GM18868 (cell line): ENCODE results near the gene NT5C2.

Experiments
- ATAC-seq: cut with Tn5 transposase; IDR thresholded peaks from one replicate; pipeline ENCODE4 v1.9.1; 2021; ENCODE audit warnings: mild to moderate bottlenecking, moderate library complexity; ENCODE audit not compliant: unreplicated experiment

The NT5C2 gene

GRCh38 chr10:103096130-103096529, 96.9 kb downstream of the NT5C2 start:
- ATAC-seq, result no peak

DNA sequence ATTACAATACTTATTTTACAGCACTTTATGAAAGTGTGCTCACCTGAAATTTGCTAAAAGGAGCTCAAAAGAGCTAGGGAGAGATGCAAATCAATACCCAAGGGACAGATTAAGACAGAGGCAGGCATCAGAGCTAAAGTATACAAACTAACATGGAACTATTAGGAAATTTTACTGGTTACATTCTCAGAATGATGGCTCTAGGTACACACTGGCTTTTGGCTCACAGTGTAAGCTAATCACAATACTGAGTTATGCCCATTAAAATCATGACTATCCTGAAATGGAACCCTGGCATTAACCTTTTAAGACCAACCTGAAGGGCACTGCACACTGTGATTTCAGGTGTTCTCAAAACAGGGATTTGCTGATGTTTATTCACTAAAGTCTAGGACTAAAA, 98.1 kb downstream of the NT5C2 start:
- ATAC-seq, result no peak

DNA sequence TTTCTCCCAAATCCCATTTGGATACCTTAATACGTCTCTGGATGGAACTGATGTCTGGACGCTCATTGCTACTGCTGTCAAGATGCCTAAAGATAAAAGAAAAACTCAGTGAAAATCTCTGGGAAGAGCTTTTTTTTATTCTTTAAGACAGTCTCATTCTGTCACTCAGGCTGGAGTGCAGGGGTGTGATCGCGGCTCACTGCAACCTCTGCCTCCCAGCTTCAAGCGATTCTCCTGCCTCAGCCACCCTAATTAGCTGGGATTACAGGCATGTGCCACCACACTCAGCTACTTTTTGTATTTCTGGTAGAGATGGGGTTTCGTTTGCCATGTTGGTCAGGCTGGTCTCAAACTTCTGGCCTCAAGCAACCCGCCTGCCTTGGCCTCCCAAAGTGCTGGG, 102.2 kb downstream of the NT5C2 start:
- no peak for ATAC-seq

- ATAC-seq, result no peak
These were observed 103.6 kb downstream of the NT5C2 start for GRCh38 chr10:103089493-103089892.

- ATAC-seq, result no peak
These were observed 106.3 kb downstream of the NT5C2 start for GRCh38 chr10:103086799-103087198.

- ATAC-seq, result no peak
These were observed 106.8 kb downstream of the NT5C2 start for GRCh38 chr10:103086261-103086660.

GRCh38 chr10:103083977-103084320, 109.1 kb downstream of the NT5C2 start:
- no peak for ATAC-seq

- ATAC-seq, result no peak
These were observed 109.7 kb downstream of the NT5C2 start for GRCh38 chr10:103083266-103083976.

GRCh38 chr10:103082683-103083082, 110.4 kb downstream of the NT5C2 start:
- no peak for ATAC-seq

GRCh38 chr10:103080891-103081581, 112.0 kb downstream of the NT5C2 start:
- no peak for ATAC-seq

DNA sequence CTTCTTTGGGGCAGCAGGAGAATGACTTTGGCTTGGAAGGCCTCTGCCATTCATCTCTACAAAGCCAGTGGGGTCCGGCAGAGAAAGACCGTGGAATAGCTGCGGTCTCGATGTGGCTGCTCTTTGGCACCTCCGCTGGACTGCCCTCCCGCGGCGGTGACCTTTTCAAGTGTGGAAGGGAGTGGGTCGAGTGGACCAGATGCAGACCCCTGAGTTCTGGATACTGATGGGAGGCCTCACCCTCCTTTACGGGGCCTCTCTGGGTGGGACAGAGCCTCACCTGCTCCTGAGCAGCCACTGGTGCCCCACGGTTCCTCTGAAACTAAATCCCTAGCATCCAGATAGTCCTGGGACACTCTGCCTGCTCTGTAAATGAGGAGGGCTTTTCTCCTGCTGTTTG, 113.1 kb downstream of the NT5C2 start:
- ATAC-seq, result no peak

DNA sequence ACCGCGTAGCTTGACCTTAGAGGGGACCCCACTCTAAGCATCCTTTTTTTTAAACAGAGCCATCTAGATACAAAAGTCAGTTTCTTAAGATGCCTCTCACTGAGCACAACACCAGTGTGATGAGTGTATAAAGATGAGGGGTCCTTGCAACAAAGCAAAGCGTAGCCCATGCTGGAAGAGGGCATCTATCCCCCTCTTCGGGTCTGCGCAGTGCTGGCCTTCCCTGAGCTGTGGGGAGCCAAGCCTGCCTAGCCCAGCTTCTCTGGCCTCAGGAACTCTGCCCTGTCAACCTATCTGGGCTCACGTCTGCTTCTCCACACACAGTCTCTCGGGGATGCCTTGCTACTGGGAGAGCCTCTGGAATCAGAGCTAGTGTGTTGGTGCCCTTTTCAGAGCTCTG, 114.0 kb downstream of the NT5C2 start:
- no peak for ATAC-seq

DNA sequence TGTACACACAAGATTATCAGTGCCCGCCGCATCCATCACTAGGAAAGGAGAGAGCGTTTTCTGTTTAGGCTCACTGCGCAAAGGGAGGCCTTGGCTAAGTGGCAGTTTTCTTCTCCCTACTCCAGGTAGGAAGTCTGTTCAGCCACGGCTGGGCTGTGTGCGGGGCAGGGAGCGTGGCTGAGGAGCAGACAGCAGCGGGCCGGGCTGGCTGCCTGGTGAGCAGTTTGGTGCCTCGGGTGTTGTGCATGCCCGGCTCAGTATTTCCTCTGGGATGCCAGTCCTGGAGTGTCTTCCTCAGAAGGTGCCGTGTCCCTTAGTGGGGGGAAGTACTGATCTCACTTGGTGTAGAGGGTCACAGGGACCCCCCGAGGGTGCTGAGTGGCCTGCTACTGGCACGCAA, 114.4 kb downstream of the NT5C2 start:
- ATAC-seq, result no peak

GRCh38 chr10:103078309-103078615, 114.8 kb downstream of the NT5C2 start:
- ATAC-seq, result no peak

DNA sequence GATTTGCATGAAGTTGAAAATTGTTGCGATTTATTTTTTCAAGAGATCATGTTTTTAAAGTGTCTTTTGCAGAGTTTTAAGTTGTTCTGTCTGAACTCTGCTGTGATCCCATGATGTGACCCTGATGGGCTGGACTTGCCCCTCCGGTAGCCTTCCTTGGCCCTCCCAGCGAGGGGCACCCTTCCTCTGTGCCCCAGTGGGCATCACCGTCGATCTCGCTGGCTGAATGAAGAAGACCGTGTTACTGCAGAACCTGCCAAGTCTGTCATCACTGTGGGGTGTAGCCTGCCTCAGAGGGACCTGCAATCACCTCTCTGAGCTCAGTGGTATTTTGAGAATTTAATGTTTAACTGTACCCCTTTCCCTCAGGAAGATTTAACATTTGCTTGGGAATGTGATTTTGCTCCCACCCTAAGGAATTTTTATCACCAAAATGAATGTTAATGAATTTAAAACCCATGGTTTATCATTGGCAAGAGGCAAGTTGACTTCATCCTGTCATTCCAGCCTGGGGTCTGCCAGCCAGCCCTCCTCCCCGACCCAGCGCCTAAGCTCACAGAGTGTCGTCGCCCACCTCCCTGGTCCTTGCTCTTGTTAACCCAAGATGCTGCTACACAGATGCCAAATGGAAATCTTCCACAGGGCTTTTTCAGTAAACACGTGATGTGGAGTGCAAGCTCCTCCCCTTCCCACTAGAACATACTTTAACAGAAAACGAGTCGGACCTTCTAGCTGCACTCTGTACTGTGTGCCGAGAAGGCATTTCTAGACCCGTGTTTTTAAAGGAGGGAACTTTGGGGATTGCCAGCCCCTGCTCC, 115.4 kb downstream of the NT5C2 start:
- ATAC-seq, result no peak

DNA sequence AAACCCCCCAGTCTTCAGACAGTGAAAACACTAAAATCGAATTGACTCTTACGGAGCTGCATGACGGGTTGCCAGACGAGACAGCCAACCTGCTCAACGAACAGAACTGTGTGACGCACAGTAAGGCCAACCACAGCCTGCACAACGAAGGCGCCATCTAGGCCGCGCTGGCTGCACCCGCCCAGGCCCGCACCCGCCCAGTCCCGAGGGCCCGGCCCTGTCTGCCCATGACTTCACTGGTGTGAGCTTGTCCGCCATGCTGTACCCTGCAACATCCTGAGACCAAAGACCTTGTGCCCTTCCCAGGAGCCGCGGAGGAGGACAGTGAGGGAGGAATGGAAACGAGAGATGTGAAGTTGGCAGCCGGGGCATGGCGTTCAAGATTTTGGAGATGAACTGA, 116.1 kb downstream of the NT5C2 start:
- ATAC-seq, result no peak

DNA sequence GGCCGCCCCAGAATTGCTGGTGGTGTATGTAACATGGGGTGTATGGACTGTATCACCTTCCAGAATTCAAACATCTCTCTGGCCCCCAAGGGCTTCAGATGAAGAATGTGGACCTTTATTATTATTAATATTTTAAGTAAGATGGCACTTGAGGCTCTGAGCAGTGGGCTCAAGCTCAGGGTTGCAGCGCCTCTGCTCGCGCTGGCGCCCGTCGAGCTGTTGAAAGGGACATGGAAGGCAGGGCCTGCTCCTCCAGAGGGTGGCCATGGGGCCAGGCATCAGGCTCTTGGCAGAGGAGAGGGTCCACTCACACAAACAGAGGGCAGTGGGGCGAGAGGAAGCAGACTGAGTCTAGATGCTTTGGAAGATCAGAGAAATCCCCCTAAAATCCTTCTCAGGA, 120.2 kb downstream of the NT5C2 start:
- ATAC-seq, result no peak

DNA sequence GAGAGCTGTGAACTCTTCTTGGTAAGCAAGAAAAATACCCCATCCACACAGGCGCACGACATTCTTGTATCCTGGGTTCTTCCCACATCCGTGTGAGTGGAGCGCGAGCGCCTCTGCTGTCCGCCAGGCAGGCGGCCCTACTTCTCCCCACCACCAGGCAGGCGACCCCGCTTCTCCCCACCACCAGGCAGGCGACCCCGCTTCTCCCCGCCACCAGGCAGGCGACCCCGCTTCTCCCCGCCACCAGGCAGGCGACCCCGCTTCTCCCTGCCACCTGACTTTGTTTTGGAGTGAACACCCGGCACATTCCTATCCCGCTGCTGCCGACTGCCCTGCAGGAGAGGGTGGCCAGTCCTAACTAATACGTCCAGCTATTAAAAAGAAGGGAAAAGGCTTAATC, 120.8 kb downstream of the NT5C2 start:
- ATAC-seq, result no peak

GRCh38 chr10:103069453-103070331, 123.4 kb downstream of the NT5C2 start:
- peak; percentile 60 for ATAC-seq

DNA sequence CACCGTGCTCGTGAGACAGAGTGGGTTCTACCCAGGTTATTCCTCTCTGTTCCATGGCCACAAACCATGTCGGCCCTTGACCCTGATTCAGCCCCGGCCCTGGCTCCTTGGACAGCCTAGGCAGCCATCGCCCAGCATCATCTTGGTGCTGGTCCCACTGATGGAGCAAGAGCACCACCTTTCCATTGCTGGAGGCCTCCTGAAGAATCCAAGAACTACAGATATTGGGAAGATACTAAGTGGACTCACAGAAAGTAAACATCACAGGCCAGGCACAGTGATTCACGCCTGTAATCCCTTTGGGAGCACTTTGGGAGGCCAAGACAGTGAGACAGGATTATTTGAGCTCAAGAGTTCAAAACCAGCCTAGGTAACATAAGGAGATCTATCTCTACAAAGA, 125.1 kb downstream of the NT5C2 start:
- ATAC-seq, result no peak

GRCh38 chr10:103067484-103067883, 125.6 kb downstream of the NT5C2 start:
- no peak for ATAC-seq
